NCI-H82 (cell line): ENCODE measurements around the gene VTI1A.
"Not testable (repeated sequence)": the region's sequence is repeated elsewhere in the genome, so short reads cannot be mapped to it uniquely, and the experiment has no call there.

Source experiments
- DNase-seq: peaks from one replicate; lab custom pipeline; 2025; lab: John Stamatoyannopoulos, UW

The VTI1A gene

DNA sequence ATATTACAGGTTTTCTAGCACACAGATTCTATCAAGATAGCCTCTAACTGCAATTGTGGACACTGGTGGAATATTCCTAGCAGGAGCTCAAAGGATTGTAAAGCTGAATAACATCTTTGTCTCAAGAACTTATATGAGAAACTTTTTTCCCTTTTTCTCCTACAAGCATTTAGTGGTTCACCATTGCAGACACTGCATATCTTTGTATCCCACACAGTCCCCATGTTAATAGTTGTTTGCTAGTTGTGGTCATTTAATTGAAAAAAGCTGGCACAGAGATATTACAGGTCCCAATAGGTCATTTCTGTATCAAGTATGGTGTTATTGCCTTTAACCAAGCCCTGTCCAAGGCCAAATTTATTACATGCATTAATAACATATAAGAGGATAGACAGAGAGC, 276.9 kb downstream of the VTI1A start:
- no peak for DNase-seq

DNA sequence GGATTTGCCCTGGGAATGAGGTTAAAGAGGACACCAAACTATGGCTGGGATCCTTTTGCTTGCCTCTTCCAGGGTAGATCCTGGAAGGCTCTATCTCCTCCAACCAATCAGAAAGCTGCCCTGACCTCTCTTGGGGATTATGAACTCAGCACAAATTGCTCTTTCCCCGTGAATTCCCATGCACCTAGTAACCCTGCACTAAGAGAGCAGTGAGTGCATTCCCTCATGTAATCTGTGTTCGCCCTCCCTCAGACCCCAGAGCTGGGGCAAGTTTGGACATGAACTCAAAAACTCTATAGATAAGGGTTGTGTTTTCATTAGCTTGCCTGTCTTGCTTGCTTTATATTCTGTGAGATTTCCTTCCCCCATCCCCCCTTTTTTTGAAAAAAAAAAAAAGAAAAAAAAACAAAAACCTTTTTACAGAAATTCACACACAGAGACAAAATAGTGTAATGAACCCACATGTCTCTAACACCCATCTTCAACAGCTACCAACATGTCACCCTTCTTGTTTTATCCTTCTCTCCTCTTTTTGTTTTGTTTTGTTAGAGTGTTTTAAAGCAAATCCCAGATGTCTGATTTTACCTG, 277.5 kb downstream of the VTI1A start:
- DNase-seq: peak; percentile 22

DNA sequence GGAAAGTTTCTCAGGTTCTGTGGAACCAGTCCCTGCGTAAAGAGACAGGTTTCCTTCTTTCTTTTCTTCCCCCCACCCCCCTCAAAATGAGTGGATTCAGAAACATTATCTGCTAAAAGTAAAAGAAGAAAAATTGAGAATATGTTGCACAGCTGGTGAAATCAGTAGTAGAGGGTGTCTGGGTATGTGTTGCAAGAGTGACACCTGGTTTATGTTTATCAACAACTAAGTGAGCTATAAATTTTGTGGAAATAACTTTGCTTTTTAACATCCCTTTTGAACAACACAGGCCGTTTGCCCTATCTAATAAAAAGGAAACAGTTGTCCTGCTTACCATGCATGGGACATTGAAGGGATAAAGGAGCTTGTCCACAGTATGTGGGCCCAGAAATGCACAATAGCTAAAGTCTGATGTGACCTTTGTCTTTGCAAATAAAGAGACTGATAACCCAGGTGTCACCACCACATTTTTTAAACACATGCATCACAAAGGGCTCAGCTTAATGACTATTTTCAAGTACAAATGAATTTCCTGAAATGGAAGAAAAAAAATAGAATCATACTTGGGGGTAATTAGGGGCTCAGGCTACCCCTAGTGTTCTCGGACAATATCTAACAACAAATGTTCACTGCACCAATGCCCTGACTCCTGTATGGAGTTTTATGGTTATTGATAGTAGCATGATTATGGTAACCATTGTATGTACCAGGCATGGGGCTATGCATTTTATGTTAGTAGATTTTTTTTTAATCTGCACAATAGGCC, 281.3 kb downstream of the VTI1A start:
- no peak for DNase-seq

- no peak for DNase-seq
These were observed 282.0 kb downstream of the VTI1A start for GRCh38 chr10:112728997-112729396.

- not testable (repeated sequence) for DNase-seq
These were observed 284.4 kb downstream of the VTI1A start for GRCh38 chr10:112731450-112731849.

GRCh38 chr10:112732277-112732921, 285.4 kb downstream of the VTI1A start:
- peak; percentile 78 for DNase-seq

- no peak for DNase-seq
These were observed 288.2 kb downstream of the VTI1A start for GRCh38 chr10:112735041-112735695.

DNA sequence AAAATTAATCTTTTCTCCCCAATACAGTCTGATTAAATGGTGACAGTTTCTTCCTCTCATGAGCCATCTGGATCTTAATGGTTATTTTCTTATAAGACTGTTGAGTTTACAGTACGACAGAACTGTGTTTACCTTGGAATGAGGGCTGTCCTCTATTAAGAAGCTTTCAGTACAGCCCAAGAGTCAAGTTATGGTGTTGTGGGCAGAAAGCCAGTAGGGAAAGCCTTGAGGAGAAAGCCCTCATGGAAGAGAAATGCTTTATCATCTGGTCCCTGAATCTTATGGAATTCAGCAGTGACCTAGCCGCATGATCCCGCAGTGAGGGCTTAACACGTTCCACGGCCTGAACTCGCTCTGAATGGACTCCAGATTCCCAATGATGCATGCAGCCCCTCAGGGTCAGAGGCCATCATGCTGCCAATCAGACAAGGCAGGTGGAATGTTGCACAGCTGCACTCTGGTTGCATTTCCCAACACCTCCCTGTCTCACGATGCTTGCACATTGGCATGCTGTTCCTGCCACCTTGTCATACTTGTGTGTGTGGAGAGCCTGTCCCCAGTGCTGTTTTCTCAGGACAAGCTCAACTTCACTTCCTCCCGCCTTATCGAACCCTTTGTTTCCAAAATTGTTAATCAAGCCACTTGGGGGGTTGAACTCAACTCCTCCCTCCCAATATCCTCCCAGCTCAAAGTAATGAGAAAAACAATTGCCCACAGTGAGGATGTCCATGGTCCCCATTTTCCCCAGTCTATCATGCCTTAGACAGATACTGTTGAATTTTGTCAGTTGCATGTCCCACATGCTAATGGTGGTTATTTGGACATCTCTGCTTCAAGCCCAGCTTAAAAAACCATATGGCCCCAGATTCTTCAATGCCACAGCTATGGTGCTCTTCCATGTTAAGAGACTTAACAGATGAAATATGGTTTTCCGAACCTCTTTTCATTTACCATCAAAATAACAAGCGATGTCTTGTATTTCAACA, 291.9 kb downstream of the VTI1A start:
- DNase-seq: no peak

GRCh38 chr10:112739592-112740353, 292.8 kb downstream of the VTI1A start:
- no peak for DNase-seq

GRCh38 chr10:112741830-112742402, 294.9 kb downstream of the VTI1A start:
- no peak for DNase-seq

DNA sequence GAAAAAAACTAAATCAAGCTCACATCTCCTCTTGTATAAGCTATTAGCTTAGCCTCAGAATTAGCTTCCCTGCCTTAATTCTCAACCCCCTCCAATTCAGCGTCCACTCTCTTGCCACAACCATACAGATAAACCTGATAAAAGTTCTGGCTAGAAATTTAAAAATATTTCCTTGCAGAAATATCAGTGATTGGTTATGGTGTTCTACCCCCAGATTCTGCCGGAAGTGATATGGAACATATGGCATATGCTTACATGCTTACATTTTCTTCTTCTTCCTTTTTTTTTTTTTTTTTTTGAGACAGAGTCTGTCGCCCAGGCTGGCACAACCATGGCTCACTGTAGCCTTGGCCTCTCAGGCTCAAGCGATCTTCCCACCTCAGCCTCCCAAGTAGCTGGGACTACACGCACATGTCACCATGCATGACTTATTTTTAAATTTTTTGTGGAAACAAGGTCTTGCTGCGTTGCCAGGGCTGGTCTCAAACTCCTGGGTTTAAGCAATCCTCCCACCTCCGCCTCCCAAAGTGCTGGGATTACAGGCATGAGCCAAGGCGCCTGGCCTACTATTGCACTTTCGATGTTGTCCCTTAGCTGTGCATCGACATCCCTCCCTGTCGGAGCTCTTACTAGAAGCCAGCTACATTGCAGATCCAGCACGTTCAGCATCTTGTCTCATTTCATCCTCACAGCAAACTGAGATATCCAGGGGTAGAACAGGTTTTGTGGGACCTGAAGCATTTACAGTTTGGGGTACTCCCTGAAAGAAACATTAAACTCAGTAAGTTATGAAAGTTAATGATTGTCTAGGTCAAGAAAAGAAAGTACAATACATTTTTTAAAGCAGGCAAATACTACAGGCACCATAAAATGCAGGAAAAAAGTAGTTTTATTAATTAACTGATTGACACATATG, 297.4 kb downstream of the VTI1A start:
- no peak for DNase-seq

DNA sequence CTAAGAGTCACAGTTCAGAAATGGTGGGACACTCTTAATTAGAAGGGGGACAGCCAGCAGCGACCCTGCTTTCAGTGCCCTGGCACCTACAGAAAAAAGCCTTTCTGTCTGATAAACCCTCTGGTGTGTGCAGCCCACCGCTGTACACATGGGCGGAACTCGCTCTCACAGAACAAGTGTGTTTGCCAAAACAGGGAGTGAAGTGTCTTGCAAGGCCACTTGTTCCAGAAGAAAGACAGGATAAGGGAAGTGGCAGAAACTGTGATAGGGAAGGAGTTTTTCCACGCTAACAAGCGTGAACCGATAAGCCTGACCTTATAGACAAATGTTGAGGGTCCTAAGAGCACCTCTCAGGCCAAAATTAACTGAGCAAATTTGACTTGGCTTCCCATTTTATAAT, 299.3 kb downstream of the VTI1A start:
- no peak for DNase-seq

DNA sequence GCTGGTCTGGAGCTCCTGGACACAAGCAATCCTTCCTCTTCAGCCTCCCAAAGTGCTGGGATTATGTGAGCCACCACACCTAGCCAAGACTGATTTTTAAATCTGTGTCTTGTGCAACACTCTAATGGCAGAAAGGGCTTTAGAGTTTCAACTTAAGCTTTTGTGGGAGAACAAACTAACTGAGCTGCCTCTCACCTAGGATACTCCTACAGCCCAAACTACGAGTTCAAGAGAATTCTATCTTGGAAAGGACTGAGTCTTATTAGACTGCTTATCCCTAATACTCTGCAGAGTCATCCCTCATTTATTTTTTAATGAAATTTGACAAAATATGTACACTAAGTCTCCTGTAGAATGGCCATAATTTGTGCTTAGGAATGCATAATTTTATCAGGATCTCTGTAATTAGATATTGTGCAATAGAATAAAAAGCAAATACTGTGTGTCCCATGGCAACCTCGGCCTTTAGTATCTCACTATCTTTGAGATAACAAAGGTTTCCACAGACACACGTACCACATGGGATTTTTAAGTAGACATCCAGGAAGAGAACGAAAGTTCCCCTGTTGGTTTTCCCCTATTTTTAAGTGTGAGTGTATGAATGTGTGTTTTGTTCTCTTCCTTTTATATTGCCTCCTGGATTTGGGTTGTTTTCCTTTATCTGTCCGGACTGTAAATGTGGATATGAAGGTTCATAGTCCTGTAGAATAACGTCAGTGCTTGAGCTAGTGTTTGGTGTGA, 303.6 kb downstream of the VTI1A start:
- DNase-seq: no peak

DNA sequence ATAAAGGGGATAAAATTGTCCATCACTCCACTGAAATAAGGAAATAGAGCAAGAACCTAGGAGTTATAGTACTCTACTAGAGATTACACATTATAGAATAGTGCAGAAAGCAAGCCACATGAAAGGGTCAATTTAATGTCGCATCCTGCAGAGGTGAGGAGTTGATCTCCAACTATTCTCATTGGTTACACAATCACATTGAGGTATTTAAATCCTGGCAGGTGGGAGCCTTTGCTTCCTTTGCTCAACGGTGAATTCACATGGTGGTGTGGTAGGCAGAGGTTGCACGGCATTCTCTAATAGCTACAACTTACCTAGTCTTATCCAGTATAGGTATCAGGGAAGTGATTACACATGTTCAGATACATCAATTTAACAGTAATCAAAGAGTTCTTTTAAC, 304.6 kb downstream of the VTI1A start:
- no peak for DNase-seq

GRCh38 chr10:112752288-112752687, 305.3 kb downstream of the VTI1A start:
- DNase-seq: no peak

GRCh38 chr10:112753961-112754411, 307.0 kb downstream of the VTI1A start:
- peak; percentile 17 for DNase-seq

GRCh38 chr10:112755446-112756234, 308.6 kb downstream of the VTI1A start:
- DNase-seq: peak; percentile 40

DNA sequence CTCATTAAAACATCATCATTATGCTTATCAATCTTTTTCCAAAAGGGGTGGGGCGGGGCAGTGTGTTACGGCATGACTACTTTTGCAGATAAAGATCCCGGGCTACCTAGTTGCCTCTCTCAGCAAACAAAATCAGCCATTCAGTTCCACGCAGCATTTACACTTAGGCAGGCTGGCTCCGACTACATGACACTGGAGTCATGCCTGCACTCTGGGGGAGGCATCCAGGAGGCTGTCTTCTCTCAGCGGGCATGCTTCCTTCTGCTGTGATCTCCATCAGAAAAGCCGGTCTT, 309.2 kb downstream of the VTI1A start:
- no peak for DNase-seq
